OCI-LY3 (cell line): ENCODE results near the gene SPOCD1.

Experiments
- H2AFZ ChIP-seq: fragments of 200-600, 300-600 bp; shearing (Covaris generic); 2 replicates; pipeline ENCODE4 v1.6.0; 2014; ENCODE audit warnings: antibody characterized with exemption, low read depth, low read length
- H3K27ac ChIP-seq: fragments of 200-600, 300-600 bp; sonication (generic); 2 replicates; pipeline ENCODE4 v1.5.1; 2014; ENCODE audit warnings: mild to moderate bottlenecking, low read length, moderate library complexity, mixed read lengths
- H3K27me3 ChIP-seq: fragments of 200-600, 300-600 bp; sonication (generic); 2 replicates; pipeline ENCODE4 v1.6.1; 2014; ENCODE audit warnings: low read depth, low read length, mixed read lengths
- H3K36me3 ChIP-seq: fragments of 200-600, 300-600 bp; sonication (generic); replicated peaks from 2 replicates; pipeline ENCODE3; 2014; ENCODE audit warnings: low read depth, low read length, mixed read lengths
- H3K4me1 ChIP-seq: fragments of 300-600, 200-600 bp; sonication (generic); 2 replicates; pipeline ENCODE4 v1.6.1; 2014; ENCODE audit warnings: low read length, mixed read lengths
- H3K4me2 ChIP-seq: fragments of 200-600, 300-600 bp; sonication (generic); 2 replicates; pipeline ENCODE4 v1.6.1; 2014; ENCODE audit warnings: low read length, mixed read lengths
- H3K4me3 ChIP-seq: fragments of 300-600, 200-600 bp; sonication (generic); 2 replicates; pipeline ENCODE4 v1.5.1; 2014; ENCODE audit warnings: antibody characterized with exemption, mild to moderate bottlenecking, low read length, moderate library complexity
- H3K79me2 ChIP-seq: fragments of 300-600, 200-600 bp; shearing (Covaris generic); 2 replicates; pipeline ENCODE4 v1.6.1; 2014; ENCODE audit warnings: mild to moderate bottlenecking, low read length, mixed read lengths
- H3K9ac ChIP-seq: fragments of 300-600, 200-600 bp; shearing (Covaris generic); 2 replicates; pipeline ENCODE4 v1.6.0; 2014; ENCODE audit warnings: mild to moderate bottlenecking, low read length, moderate library complexity
- H3K9me3 ChIP-seq: fragments of 200-600, 300-600 bp; shearing (Covaris generic); 2 replicates; pipeline ENCODE4 v1.6.1; 2014; ENCODE audit warnings: low read length, mixed read lengths; ENCODE audit not compliant: insufficient read depth
- H4K20me1 ChIP-seq: fragments of 200-600, 300-600 bp; sonication (generic); 2 replicates; pipeline ENCODE4 v1.6.1; 2016; ENCODE audit warnings: low read length, mixed read lengths; ENCODE audit not compliant: insufficient read depth
- EZH2phosphoT487 ChIP-seq: fragments of 200-600 bp; shearing (Covaris generic); IDR thresholded peaks from 2 replicates; pipeline ENCODE4 v1.6.1; 2018; ENCODE audit warnings: antibody characterized with exemption, mixed run types, low read depth
- TF ChIP-seq, protein P1 (sequence below): fragments of 200-600, 300-600 bp; sonication (generic); IDR thresholded peaks from 2 replicates; pipeline ENCODE4 v1.5.1; 2014; ENCODE audit warnings: antibody characterized with exemption, low read length, low read depth

Gene SPOCD1

GRCh38 chr1:31843506-31843905 is 27.7 kb upstream of the SPOCD1 start:
- Histone ChIP-seq H3K79me2 (no peaks in the 10 kb centered on the region), H3K9ac (no peak overlapping the region), H3K27me3 (no peaks in the 10 kb centered on the region), H3K4me1 (no peaks in the 10 kb centered on the region), H3K36me3 (no peaks in the 10 kb centered on the region), H3K4me2 (no peak overlapping the region), H3K27ac (no peak overlapping the region), H3K9me3 (no peaks in the 10 kb centered on the region), H3K4me3 (no peak overlapping the region), H4K20me1 (no peaks in the 10 kb centered on the region), H2AFZ (no peak overlapping the region)
- TF ChIP-seq, protein P1, sequence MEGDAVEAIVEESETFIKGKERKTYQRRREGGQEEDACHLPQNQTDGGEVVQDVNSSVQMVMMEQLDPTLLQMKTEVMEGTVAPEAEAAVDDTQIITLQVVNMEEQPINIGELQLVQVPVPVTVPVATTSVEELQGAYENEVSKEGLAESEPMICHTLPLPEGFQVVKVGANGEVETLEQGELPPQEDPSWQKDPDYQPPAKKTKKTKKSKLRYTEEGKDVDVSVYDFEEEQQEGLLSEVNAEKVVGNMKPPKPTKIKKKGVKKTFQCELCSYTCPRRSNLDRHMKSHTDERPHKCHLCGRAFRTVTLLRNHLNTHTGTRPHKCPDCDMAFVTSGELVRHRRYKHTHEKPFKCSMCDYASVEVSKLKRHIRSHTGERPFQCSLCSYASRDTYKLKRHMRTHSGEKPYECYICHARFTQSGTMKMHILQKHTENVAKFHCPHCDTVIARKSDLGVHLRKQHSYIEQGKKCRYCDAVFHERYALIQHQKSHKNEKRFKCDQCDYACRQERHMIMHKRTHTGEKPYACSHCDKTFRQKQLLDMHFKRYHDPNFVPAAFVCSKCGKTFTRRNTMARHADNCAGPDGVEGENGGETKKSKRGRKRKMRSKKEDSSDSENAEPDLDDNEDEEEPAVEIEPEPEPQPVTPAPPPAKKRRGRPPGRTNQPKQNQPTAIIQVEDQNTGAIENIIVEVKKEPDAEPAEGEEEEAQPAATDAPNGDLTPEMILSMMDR, result no peak
- TF ChIP-seq EZH2phosphoT487, result no peak

DNA sequence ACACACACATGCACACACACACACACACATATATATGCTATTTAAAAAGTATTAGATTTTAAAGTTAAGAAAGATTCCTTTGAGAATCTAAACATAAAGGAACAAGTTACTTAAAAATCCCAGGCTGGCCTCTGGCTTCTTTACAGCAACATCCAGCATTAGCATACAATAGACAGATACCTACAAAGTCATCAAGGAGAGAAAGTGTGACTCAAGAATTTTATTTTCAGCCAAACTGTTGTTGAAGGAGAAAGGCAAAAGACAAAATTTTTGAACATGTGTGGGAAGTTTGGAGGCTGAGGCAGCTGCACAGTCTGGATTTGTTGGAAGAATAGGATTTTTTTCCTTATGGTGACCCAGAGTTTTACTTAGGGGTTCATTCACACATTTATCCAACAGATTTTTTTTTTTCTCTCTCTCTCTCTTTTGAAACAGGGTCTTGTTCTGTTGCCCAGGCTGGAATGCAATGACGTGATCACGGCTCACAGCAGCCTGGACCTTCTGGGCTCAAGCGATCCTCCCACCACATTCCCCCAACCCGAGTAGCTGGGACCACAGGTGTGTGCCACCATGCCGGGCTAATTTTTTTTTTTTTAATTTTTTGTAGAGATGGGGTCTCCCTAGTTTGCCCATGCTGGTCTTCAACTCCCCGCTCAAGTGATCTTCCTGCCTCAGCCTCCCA is 24.0 kb upstream of the SPOCD1 start:
- TF ChIP-seq, protein P1, result no peak
- Histone ChIP-seq H3K79me2 (no peaks in the 10 kb centered on the region), H3K9me3 (no peaks in the 10 kb centered on the region), H3K36me3 (no peaks in the 10 kb centered on the region), H4K20me1 (no peaks in the 10 kb centered on the region), H3K27me3 (peaks cover 7% of the 10 kb centered on the region; the same call in 1 of the 2 replicates), H3K4me1 (no peaks in the 10 kb centered on the region), H3K4me3 (no peak overlapping the region), H3K4me2 (no peak overlapping the region), H2AFZ (no peak overlapping the region), H3K27ac (no peak overlapping the region), H3K9ac (no peak overlapping the region)

- Histone ChIP-seq H3K79me2 (no peaks in the 10 kb centered on the region), H3K9ac (no peak overlapping the region), H4K20me1 (no peaks in the 10 kb centered on the region), H3K4me2 (no peak overlapping the region), H3K36me3 (no peaks in the 10 kb centered on the region), H2AFZ (no peak overlapping the region), H3K27ac (no peak overlapping the region), H3K9me3 (no peaks in the 10 kb centered on the region), H3K27me3 (peaks cover 7% of the 10 kb centered on the region; the same call in 1 of the 2 replicates), H3K4me3 (no peak overlapping the region), H3K4me1 (no peaks in the 10 kb centered on the region)
- TF ChIP-seq, protein P1, result no peak
- no peak for TF ChIP-seq EZH2phosphoT487
Measured at GRCh38 chr1:31837451-31838158, 21.8 kb upstream of the SPOCD1 start.

- Histone ChIP-seq H4K20me1 (no peaks in the 10 kb centered on the region), H3K4me3 (no peak overlapping the region), H3K4me2 (no peak overlapping the region), H3K79me2 (no peaks in the 10 kb centered on the region), H3K9ac (no peak overlapping the region), H3K9me3 (no peaks in the 10 kb centered on the region), H3K27ac (no peak overlapping the region), H3K27me3 (peaks cover 7% of the 10 kb centered on the region; the same call in 1 of the 2 replicates), H3K36me3 (no peaks in the 10 kb centered on the region), H3K4me1 (no peaks in the 10 kb centered on the region), H2AFZ (no peak overlapping the region)
- no peak for TF ChIP-seq EZH2phosphoT487
- TF ChIP-seq, protein P1, result no peak
Measured at GRCh38 chr1:31836638-31837037, 20.8 kb upstream of the SPOCD1 start.
